Gastrocnemius medialis (tissue), 4 donors: ENCODE measurements around the gene ARID5B.

Experiments
- CTCF ChIP-seq, 5 experiments: fragments of 450-650 bp in 3 of 5; fragments of 200-600 bp in 2 of 5; sonication (generic) in 2 of 5; IDR thresholded peaks in 4 of 5; conservative IDR thresholded peaks in 1 of 5; 1 replicate in 4 of 5; 2 replicates in 1 of 5; pipeline ENCODE4 v1.5.1; 2016 to 2019; ENCODE audit warnings: antibody characterized with exemption in 5 of 5, mild to moderate bottlenecking in 3 of 5, moderate library complexity in 3 of 5
- POLR2A ChIP-seq, 2 donors: fragments of 450-650 bp; IDR thresholded peaks; one replicate each; pipeline ENCODE4 v1.6.1; 2017; ENCODE audit warnings: antibody characterized with exemption in 2 of 2, mild to moderate bottlenecking in 2 of 2, moderate library complexity in 2 of 2

GRCh38 chr10:61936770-61937169 is 35.3 kb downstream of the ARID5B start:
- TF ChIP-seq CTCF (IDR thresholded peaks at IDR 0.05 in 4 of 5, conservative IDR thresholded peaks at IDR 0.05 in 1 of 5) (no peak), POLR2A (IDR thresholded peaks at IDR 0.05) (no peak)
